NB4 (cell line): ENCODE measurements around the gene CAMTA1.

Source experiments
- MYC ChIP-seq: IDR thresholded peaks from 2 replicates; pipeline ENCODE4 v1.6.1; 2011; ENCODE audit warnings: low read depth, low read length
- POLR2A ChIP-seq: IDR thresholded peaks from 2 replicates; pipeline ENCODE4 v1.6.1; 2011; ENCODE audit warnings: mild to moderate bottlenecking; ENCODE audit not compliant: insufficient read length; ENCODE audit errors: extremely low read depth
- TF ChIP-seq, protein P1 (sequence below): IDR thresholded peaks from one replicate; pipeline ENCODE4 v1.5.1; 2012; ENCODE audit warnings: low read depth, low read length
- TF ChIP-seq, protein P2 (sequence below): IDR thresholded peaks from 2 replicates; pipeline ENCODE4 v1.6.1; 2011; ENCODE audit warnings: low read depth, low read length

DNA sequence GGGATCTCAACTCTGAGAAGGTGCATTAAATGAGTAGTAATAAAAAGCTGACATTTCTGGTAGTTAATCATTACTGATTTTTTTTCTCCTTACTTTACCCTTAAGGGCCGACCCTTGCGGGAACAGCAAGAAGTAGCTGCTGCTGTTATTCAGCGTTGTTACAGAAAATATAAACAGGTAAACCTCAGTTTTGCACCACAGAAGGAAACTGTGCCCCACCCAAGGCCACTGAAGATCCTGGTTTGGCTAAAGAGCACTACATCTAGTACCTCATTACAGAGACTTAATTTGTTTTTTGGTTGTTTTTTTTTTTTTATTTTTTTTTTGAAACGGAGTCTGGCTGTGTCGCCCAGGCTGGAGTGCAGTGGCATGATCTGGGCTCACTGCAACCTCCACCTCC lies 962.4 kb downstream of the CAMTA1 start:
- TF ChIP-seq POLR2A = no peak
- TF ChIP-seq, protein P1, sequence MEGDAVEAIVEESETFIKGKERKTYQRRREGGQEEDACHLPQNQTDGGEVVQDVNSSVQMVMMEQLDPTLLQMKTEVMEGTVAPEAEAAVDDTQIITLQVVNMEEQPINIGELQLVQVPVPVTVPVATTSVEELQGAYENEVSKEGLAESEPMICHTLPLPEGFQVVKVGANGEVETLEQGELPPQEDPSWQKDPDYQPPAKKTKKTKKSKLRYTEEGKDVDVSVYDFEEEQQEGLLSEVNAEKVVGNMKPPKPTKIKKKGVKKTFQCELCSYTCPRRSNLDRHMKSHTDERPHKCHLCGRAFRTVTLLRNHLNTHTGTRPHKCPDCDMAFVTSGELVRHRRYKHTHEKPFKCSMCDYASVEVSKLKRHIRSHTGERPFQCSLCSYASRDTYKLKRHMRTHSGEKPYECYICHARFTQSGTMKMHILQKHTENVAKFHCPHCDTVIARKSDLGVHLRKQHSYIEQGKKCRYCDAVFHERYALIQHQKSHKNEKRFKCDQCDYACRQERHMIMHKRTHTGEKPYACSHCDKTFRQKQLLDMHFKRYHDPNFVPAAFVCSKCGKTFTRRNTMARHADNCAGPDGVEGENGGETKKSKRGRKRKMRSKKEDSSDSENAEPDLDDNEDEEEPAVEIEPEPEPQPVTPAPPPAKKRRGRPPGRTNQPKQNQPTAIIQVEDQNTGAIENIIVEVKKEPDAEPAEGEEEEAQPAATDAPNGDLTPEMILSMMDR = no peak
- no peak for TF ChIP-seq MYC
- TF ChIP-seq, protein P2, sequence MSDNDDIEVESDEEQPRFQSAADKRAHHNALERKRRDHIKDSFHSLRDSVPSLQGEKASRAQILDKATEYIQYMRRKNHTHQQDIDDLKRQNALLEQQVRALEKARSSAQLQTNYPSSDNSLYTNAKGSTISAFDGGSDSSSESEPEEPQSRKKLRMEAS = no peak
